Activated CD8-positive, alpha-beta T cell treated with anti-CD3 and anti-CD28 coated beads, Interleukin-2, amount 10 ng/mL, durations not matched to agents 7 days and 5 days (primary cell): ENCODE results near the gene HOXD12. TPM values are rescaled to one million over a fixed set of nuclear protein-coding genes. Genes with fewer than 3 reads are reported as not detected.

ENCODE experiments used
- ATAC-seq: fragments of 150-1000 bp; cut with Tn5 transposase; one replicate; pipeline ENCODE4 v1.10.0; 2021; ENCODE audit warnings: moderate library complexity
- CTCF ChIA-PET: fragments of 350-600 bp; sonication (Branson Sonifier 250); formaldehyde crosslinking; loops from one replicate; lab custom pipeline; 2021; ENCODE audit warnings: antibody characterized with exemption; lab: Charles Lee
- POLR2A ChIA-PET: fragments of 350-600 bp; sonication (Branson Sonifier 250); formaldehyde crosslinking; loops from one replicate; lab custom pipeline; 2021; ENCODE audit warnings: antibody characterized with exemption; lab: Charles Lee
- DNase-seq: peaks from one replicate; pipeline ENCODE4 v3.0.0-alpha.2; 2020
- H3K27ac Mint-ChIP-seq: one replicate; pipeline ENCODE4 v1.8.0; 2021; ENCODE audit warnings: mild to moderate bottlenecking, mixed read lengths
- H3K27me3 Mint-ChIP-seq: one replicate; pipeline ENCODE4 v1.8.0; 2021; ENCODE audit warnings: low read depth, mixed read lengths
- H3K36me3 Mint-ChIP-seq: one replicate; pipeline ENCODE4 v1.8.0; 2021; ENCODE audit warnings: low read depth, mixed read lengths
- H3K4me1 Mint-ChIP-seq: one replicate; pipeline ENCODE4 v1.8.0; 2021; ENCODE audit warnings: low read depth, mixed read lengths
- H3K4me3 Mint-ChIP-seq: one replicate; pipeline ENCODE4 v1.8.0; 2021; ENCODE audit warnings: mild to moderate bottlenecking, mixed read lengths
- H3K9me3 Mint-ChIP-seq: one replicate; pipeline ENCODE4 v1.8.0; 2022; ENCODE audit warnings: mixed read lengths; ENCODE audit not compliant: insufficient read depth
- total RNA-seq, 2 experiments: library from RNA; stranded (reverse); gene quantifications; one replicate each; pipeline ENCODE4 v1.2.3, GENCODE V29; 2021

The HOXD12 gene
- total RNA-seq, 2 experiments from 2014 or later = not detected

GRCh38 chr2:176135035-176135440, 35.4 kb downstream of the HOXD12 start:
- H3K9me3 Mint-ChIP-seq = no peaks in the 10 kb centered on the region
- H3K4me3 Mint-ChIP-seq = no peak overlapping the region
- ChIA-PET POLR2A (no interaction called here), CTCF (interaction anchor here (4.3 kb wide), 1 partner anchor 419 kb away, joined by 20 read pairs; no protein-coding TSS in a partner anchor)
- ATAC-seq (no peak), DNase-seq (no peak)
- H3K4me1 Mint-ChIP-seq = peaks cover 36% of the 10 kb centered on the region
- H3K27ac Mint-ChIP-seq = no peak overlapping the region
- peaks cover 86% of the 10 kb centered on the region for H3K27me3 Mint-ChIP-seq
- peaks cover 8% of the 10 kb centered on the region for H3K36me3 Mint-ChIP-seq

- peaks cover 36% of the 10 kb centered on the region for H3K4me1 Mint-ChIP-seq
- no peaks in the 10 kb centered on the region for H3K9me3 Mint-ChIP-seq
- ChIA-PET CTCF (interaction anchor here (1.2 kb wide), 1 partner anchor 418 kb away, joined by 3 read pairs; no protein-coding TSS in a partner anchor), POLR2A (no interaction called here)
- H3K27me3 Mint-ChIP-seq = peaks cover 83% of the 10 kb centered on the region
- H3K27ac Mint-ChIP-seq = no peak overlapping the region
- ATAC-seq = no peak
- no peak overlapping the region for H3K4me3 Mint-ChIP-seq
- DNase-seq = no peak
- H3K36me3 Mint-ChIP-seq = peaks cover 6% of the 10 kb centered on the region
Measured at GRCh38 chr2:176136374-176137251, 37.0 kb downstream of the HOXD12 start.

- H3K27ac Mint-ChIP-seq = no peak overlapping the region
- ATAC-seq = no peak
- CTCF ChIA-PET = interaction anchor here (1.2 kb wide), 1 partner anchor 417 kb away, joined by 3 read pairs; no protein-coding TSS in a partner anchor
Measured at GRCh38 chr2:176137252-176137580, 37.6 kb downstream of the HOXD12 start.

GRCh38 chr2:176137906-176138305, 38.3 kb downstream of the HOXD12 start:
- ATAC-seq = no peak

More at GRCh38 chr2:176137252-176137580, 37.6 kb downstream of the HOXD12 start:
- peaks cover 6% of the 10 kb centered on the region for H3K36me3 Mint-ChIP-seq
- DNase-seq = no peak
- H3K4me1 Mint-ChIP-seq = peaks cover 32% of the 10 kb centered on the region
- POLR2A ChIA-PET = no interaction called here
- H3K9me3 Mint-ChIP-seq = no peaks in the 10 kb centered on the region
- no peak overlapping the region for H3K4me3 Mint-ChIP-seq
- peaks cover 83% of the 10 kb centered on the region for H3K27me3 Mint-ChIP-seq

GRCh38 chr2:176138526-176138922, 38.9 kb downstream of the HOXD12 start:
- Mint-ChIP-seq H3K36me3 (peaks cover 6% of the 10 kb centered on the region), H3K27ac (no peak overlapping the region), H3K4me1 (peaks cover 31% of the 10 kb centered on the region), H3K27me3 (peaks cover 72% of the 10 kb centered on the region), H3K9me3 (no peaks in the 10 kb centered on the region), H3K4me3 (peak overlapping the region; percentile 9)
- CTCF ChIA-PET = interaction anchor here (0.8 to 4.6 kb wide), 10 partner anchors 8 to 1010 kb away, joined by 3 to 89 read pairs (median 10); no protein-coding TSS in a partner anchor
- DNase-seq (no peak), ATAC-seq (no peak)
- POLR2A ChIA-PET = no interaction called here

More at GRCh38 chr2:176137906-176138305, 38.3 kb downstream of the HOXD12 start:
- DNase-seq = no peak
- Mint-ChIP-seq H3K4me1 (peaks cover 31% of the 10 kb centered on the region), H3K27ac (no peak overlapping the region), H3K4me3 (no peak overlapping the region), H3K36me3 (peaks cover 6% of the 10 kb centered on the region), H3K27me3 (peaks cover 79% of the 10 kb centered on the region), H3K9me3 (no peaks in the 10 kb centered on the region)
- ChIA-PET POLR2A (no interaction called here), CTCF (interaction anchor here (1.7 to 4.6 kb wide), 3 partner anchors 11 to 1011 kb away, joined by 8 to 22 read pairs (median 17); no protein-coding TSS in a partner anchor)

- Mint-ChIP-seq H3K4me1 (peaks cover 31% of the 10 kb centered on the region), H3K4me3 (peak overlapping the region; percentile 9), H3K27me3 (peaks cover 72% of the 10 kb centered on the region), H3K27ac (no peak overlapping the region), H3K9me3 (no peaks in the 10 kb centered on the region), H3K36me3 (peaks cover 6% of the 10 kb centered on the region)
- ChIA-PET POLR2A (no interaction called here), CTCF (interaction anchor here (0.8 to 4.6 kb wide), 12 partner anchors 9 to 1010 kb away, joined by 3 to 89 read pairs (median 6); no protein-coding TSS in a partner anchor)
- ATAC-seq (no peak), DNase-seq (no peak)
Measured at GRCh38 chr2:176138923-176139660, 39.5 kb downstream of the HOXD12 start.

- peaks cover 6% of the 10 kb centered on the region for H3K36me3 Mint-ChIP-seq
- no peaks in the 10 kb centered on the region for H3K9me3 Mint-ChIP-seq
- H3K27me3 Mint-ChIP-seq = peaks cover 70% of the 10 kb centered on the region
- CTCF ChIA-PET = interaction anchor here (0.6 to 4.6 kb wide), 34 partner anchors 8 to 1016 kb away, joined by 3 to 89 read pairs (median 4); no protein-coding TSS in a partner anchor
- H3K27ac Mint-ChIP-seq = no peak overlapping the region
- POLR2A ChIA-PET = no interaction called here
- no peak overlapping the region for H3K4me3 Mint-ChIP-seq
- peaks cover 31% of the 10 kb centered on the region for H3K4me1 Mint-ChIP-seq
- ATAC-seq (no peak), DNase-seq (no peak)
Measured at GRCh38 chr2:176139661-176140512, 40.3 kb downstream of the HOXD12 start.

GRCh38 chr2:176140513-176141317, 41.1 kb downstream of the HOXD12 start:
- no peaks in the 10 kb centered on the region for H3K9me3 Mint-ChIP-seq
- ATAC-seq (peak; percentile 93), DNase-seq (peak; percentile 79)
- POLR2A ChIA-PET = no interaction called here
- H3K27ac Mint-ChIP-seq = no peak overlapping the region
- peaks cover 4% of the 10 kb centered on the region for H3K36me3 Mint-ChIP-seq
- CTCF ChIA-PET = interaction anchor here (0.6 to 4.6 kb wide), 36 partner anchors 9 to 1015 kb away, joined by 3 to 89 read pairs (median 4); partner anchors contain the start of gene HOXD4
- H3K4me1 Mint-ChIP-seq = peaks cover 29% of the 10 kb centered on the region
- peak overlapping the region; percentile 6 for H3K4me3 Mint-ChIP-seq
- H3K27me3 Mint-ChIP-seq = peaks cover 69% of the 10 kb centered on the region

GRCh38 chr2:176142281-176142680, 42.7 kb downstream of the HOXD12 start:
- Mint-ChIP-seq H3K9me3 (no peaks in the 10 kb centered on the region), H3K27ac (no peak overlapping the region), H3K4me1 (peaks cover 20% of the 10 kb centered on the region), H3K27me3 (peaks cover 70% of the 10 kb centered on the region), H3K36me3 (peaks cover 4% of the 10 kb centered on the region), H3K4me3 (no peak overlapping the region)
- POLR2A ChIA-PET = no interaction called here
- no peak for DNase-seq
- no peak for ATAC-seq
- CTCF ChIA-PET = interaction anchor here (1.4 to 4.6 kb wide), 3 partner anchors 15 to 412 kb away, joined by 6 to 22 read pairs (median 20); no protein-coding TSS in a partner anchor
